Activated T-cell treated with anti-CD3 and anti-CD28 coated beads, Interleukin-2, amount 50 U/mL, for 4 hours (primary cell): ENCODE data around the gene LMAN1L. TPM values are rescaled to one million over a fixed set of nuclear protein-coding genes. Genes with fewer than 3 reads are reported as not detected.
A peak's percentile ranks its signal among the peaks of the same experiment; 100 is the strongest.
"Not testable (repeated sequence)": the region's sequence is repeated elsewhere in the genome, so short reads cannot be mapped to it uniquely, and the experiment has no call there.

Experiments
- ATAC-seq, 2 donors: fragments of 200-7000 bp; cut with Tn5 transposase; one replicate each; pipeline ENCODE4 v1.10.0; 2021
- DNase-seq: peaks from one replicate; pipeline ENCODE4 v3.0.0-alpha.2; 2020
- H3K27me3 Mint-ChIP-seq: one replicate; pipeline ENCODE4 v1.8.0; 2021; ENCODE audit warnings: low read depth, mixed read lengths
- H3K36me3 Mint-ChIP-seq: one replicate; pipeline ENCODE4 v1.8.0; 2022; ENCODE audit warnings: mixed read lengths; ENCODE audit not compliant: insufficient read depth
- H3K4me1 Mint-ChIP-seq: one replicate; pipeline ENCODE4 v1.8.0; 2021; ENCODE audit warnings: low read depth, mixed read lengths
- H3K4me3 Mint-ChIP-seq: one replicate; pipeline ENCODE4 v1.8.0; 2021; ENCODE audit warnings: mild to moderate bottlenecking, moderate library complexity, mixed read lengths
- H3K9me3 Mint-ChIP-seq: one replicate; pipeline ENCODE4 v1.8.0; 2021; ENCODE audit warnings: mixed read lengths
- total RNA-seq, 3 donors: library from RNA; stranded (reverse); gene quantifications; one replicate each; pipeline ENCODE4 v1.2.1, GENCODE V29; 2021

Gene LMAN1L
- total RNA-seq, 3 donors from 2014 or later: 0.30 to 0.55 (median 0.40) TPM

DNA sequence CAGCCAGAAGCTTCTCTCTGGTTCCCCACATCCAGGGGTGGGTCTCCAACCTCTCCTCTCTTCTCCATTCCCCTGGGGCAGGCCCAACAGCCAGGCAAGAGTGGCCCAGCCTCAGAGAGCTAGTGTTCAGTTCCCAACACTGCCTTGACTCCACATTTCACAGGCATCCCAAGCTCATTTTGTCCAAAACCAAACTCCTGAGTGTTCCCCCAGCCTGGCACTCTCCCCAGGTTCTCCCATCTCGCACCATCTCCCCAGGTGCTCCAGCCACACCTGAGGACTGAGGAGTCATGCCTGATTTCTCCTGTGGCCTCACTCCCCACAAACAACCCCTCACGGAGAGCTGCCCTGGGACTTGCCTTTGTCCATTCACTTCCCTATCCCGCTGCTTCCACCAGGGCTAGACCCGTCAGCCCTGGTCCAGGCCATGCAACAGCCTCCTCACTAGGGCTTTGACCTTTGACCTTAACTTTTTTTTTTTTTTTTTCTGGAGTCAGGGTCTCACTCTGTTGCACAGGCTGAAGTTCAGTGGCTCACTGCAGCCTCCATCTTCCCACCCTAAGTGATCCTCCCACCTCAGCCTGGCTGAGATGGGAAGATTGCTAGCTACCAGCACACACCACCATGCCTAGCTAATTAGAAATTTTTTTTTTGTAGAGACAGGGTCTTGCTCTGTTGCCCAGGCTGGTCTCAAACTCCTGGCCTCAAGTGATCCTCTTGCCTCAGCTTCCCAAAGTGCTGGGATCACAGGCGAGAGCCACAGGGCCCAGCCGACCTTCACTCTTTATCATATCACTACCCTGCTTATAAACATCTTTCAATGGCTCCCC, 34.7 kb upstream of the LMAN1L start:
- ATAC-seq: no peak
- DNase-seq: no peak

DNA sequence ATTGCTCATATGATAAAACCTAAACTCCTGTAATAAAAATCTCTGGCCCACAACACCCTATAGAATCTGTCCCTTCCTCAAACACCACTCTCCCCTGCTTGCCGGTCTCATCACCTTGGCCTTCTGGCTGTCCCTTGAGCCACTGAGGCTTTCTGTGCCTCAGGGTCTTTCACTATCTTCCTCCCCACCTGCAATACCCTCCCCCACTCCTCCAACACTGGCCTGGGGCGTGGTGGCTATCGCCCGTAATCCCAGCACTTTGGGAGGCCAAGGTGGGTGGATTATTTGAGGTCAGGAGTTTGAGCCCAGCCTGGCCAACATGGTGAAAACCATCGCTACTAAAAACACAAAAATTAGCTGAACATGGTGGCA, 34.0 kb upstream of the LMAN1L start:
- Mint-ChIP-seq H3K36me3 (no peaks in the 10 kb centered on the region), H3K27me3 (no peaks in the 10 kb centered on the region), H3K4me1 (peaks cover 77% of the 10 kb centered on the region), H3K9me3 (no peaks in the 10 kb centered on the region), H3K4me3 (peak overlapping the region; percentile 54)
- ATAC-seq (no peak), DNase-seq (no peak)

More for the DNA sequence above, 34.7 kb upstream of the LMAN1L start:
- H3K4me1 Mint-ChIP-seq: peaks cover 77% of the 10 kb centered on the region
- H3K36me3 Mint-ChIP-seq: no peaks in the 10 kb centered on the region
- no peaks in the 10 kb centered on the region for H3K27me3 Mint-ChIP-seq
- no peaks in the 10 kb centered on the region for H3K9me3 Mint-ChIP-seq
- peak overlapping the region; percentile 37 for H3K4me3 Mint-ChIP-seq

DNA sequence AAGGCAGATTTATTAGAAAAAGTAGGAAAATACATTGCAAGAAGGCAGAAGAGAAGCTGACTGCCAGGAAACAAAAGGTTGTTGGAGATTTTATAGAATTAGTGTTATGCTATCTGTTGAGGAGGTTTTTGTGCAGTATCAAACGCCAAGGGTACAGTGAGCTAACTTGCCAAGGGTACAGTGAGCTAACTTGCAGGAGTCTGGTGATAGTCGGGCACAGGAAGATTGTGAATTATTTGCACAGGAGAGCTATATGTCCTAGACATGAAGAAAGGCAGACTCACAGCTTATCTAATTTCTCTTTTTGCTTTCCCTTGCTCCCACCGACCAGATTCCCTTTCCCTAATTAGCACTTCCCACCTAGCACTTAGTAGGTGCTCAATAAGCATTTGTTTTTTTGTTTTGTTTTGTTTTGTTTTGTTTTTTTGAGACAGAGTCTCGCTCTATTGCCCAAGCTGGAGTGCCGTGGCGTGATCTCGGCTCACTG, 33.4 kb upstream of the LMAN1L start:
- H3K27me3 Mint-ChIP-seq: no peaks in the 10 kb centered on the region
- ATAC-seq (no peak), DNase-seq (no peak)
- no peaks in the 10 kb centered on the region for H3K9me3 Mint-ChIP-seq
- H3K36me3 Mint-ChIP-seq: no peaks in the 10 kb centered on the region
- peak overlapping the region; percentile 84 for H3K4me3 Mint-ChIP-seq
- H3K4me1 Mint-ChIP-seq: peaks cover 73% of the 10 kb centered on the region

DNA sequence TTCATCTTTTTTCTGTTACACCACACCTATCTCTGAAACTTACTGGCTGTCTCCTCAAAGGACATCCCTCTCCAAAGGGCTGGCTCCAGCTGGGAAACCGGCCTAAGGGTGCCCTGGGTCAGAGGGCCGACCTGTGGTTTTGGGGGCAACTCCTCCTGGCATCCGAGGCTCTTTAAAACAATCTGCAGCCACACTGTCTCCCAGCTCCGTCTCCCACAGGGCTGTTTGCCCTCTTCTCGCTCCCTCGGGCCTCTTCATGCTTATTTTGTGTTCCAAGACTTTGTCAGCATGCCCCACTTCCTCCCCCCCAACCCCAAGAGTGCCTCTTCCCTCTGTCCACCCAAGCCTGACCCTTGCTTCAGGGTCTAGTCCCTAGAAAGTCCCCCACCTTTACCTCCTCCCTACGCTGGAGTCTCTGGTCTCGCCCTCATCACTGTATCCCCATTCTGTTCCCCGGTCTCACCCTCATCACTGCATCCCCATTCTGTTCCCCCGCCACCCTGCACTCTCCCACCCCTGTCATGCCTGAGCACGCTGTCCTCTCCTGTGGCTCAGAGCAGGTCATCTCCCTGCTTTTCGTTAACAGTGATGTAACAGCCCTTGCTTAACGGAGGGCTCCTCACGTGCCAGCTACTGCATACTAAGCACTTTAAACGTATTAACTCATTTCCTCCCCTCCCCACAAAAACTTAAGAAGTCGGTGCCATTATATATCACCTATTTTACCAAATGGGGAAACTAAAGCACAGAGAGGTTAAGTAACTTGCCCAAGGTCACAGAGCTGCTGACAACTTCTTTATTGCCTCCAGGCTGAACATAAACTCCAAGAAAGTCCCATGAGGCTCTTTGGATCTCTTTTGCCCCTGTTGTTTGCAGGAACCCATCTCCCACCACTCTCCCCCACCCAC, 31.9 kb upstream of the LMAN1L start:
- H3K4me1 Mint-ChIP-seq: peaks cover 77% of the 10 kb centered on the region
- DNase-seq: peak; percentile 40
- ATAC-seq: peak; percentile 11 to 19
- H3K36me3 Mint-ChIP-seq: peaks cover 5% of the 10 kb centered on the region
- H3K9me3 Mint-ChIP-seq: no peaks in the 10 kb centered on the region
- peak overlapping the region; percentile 84 for H3K4me3 Mint-ChIP-seq
- H3K27me3 Mint-ChIP-seq: no peaks in the 10 kb centered on the region

- Mint-ChIP-seq H3K36me3 (peaks cover 8% of the 10 kb centered on the region), H3K4me1 (peaks cover 74% of the 10 kb centered on the region), H3K27me3 (no peaks in the 10 kb centered on the region), H3K4me3 (peak within 1 kb of the TSS; percentile 91), H3K9me3 (no peaks in the 10 kb centered on the region)
- peak; percentile 61 to 62 for ATAC-seq
- DNase-seq: peak; percentile 69
These were observed 31.0 kb upstream of the LMAN1L start, which contains the start of gene CSK for GRCh38 chr15:74781431-74782258. Gene CSK, plus strand, starts transcription at chr15:74782080. Its CDS starts 16,218 bp downstream, at chr15:74798298.

DNA sequence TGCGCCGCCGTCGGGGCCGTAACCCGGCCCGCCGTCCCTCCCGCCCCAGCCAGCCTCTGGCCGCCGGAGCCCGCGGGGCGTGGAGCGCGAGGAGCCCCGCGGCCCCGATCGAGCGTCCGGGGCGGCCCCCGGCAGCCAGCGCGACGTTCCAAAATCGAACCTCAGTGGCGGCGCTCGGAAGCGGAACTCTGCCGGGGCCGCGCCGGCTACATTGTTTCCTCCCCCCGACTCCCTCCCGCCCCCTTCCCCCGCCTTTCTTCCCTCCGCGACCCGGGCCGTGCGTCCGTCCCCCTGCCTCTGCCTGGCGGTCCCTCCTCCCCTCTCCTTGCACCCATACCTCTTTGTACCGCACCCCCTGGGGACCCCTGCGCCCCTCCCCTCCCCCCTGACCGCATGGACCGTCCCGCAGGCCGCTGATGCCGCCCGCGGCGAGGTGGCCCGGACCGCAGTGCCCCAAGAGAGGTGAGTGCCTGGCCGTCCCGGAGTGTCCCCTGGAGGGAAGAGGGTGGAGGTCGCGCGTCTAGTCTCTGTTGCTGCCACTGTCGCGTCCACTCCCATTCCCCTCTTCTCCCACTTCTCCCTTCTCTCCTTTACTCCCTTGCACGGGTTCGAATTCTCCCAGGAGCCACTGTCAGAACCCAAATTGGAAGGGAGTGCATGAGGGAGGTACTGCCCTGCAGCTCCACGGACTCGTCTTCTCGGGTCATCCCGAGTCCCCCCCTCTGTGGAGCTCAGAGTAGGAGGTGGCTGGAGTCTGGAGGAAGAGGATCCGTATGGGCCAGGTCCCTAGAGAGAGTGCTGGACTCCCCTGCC, 30.2 kb upstream of the LMAN1L start:
- Mint-ChIP-seq H3K9me3 (no peaks in the 10 kb centered on the region), H3K4me1 (peaks cover 74% of the 10 kb centered on the region)
- peak; percentile 38 to 39 for ATAC-seq

DNA sequence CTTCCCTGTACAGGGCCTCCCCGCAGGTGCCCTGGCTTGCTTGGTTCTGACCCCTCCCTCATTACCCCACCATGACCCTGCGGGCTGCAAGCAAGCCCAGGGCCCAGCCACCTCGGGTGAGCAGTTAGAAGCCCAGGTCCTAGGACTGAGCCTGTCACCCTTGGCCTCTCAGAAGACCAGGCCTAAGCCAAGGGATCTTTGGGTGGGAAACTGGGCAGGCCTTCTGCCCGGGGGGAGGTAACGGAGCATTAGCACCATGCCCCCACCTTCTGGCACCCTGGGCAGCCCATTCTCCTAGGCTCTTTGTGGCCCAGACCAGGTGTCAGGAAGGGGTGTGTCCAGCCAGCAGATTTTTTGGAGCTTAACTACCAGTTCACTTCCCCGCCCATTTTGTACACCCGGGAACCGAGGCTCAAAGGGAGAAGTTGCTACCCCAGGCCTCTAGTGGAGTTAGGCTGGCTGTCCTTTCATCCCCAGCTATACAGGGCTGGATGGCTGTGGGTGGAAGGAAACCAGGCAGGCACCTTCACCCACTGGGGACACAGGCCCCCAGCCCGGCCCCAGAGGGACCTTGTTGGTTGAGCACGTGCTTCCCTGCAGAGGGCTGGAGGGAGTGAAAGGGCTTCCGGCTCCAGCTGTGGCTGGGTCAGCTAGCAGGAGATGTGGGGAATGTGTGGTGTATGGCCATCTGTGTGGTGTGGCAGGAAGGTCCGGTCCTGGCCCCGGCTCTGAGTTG, 29.4 kb upstream of the LMAN1L start:
- Mint-ChIP-seq H3K36me3 (peaks cover 8% of the 10 kb centered on the region), H3K4me1 (peaks cover 74% of the 10 kb centered on the region)
- ATAC-seq: no peak

More for the DNA sequence above, 30.2 kb upstream of the LMAN1L start:
- peaks cover 8% of the 10 kb centered on the region for H3K36me3 Mint-ChIP-seq
- H3K27me3 Mint-ChIP-seq: no peaks in the 10 kb centered on the region
- H3K4me3 Mint-ChIP-seq: peak overlapping the region; percentile 91
- DNase-seq: peak; percentile 58

GRCh38 chr15:74783808-74784175, 28.8 kb upstream of the LMAN1L start:
- H3K36me3 Mint-ChIP-seq: peaks cover 8% of the 10 kb centered on the region

More for the DNA sequence above, 29.4 kb upstream of the LMAN1L start:
- Mint-ChIP-seq H3K4me3 (peak overlapping the region; percentile 91), H3K9me3 (no peaks in the 10 kb centered on the region), H3K27me3 (no peaks in the 10 kb centered on the region)
- no peak for DNase-seq

GRCh38 chr15:74784426-74785193, 28.0 kb upstream of the LMAN1L start:
- Mint-ChIP-seq H3K36me3 (peaks cover 9% of the 10 kb centered on the region), H3K4me1 (peaks cover 74% of the 10 kb centered on the region), H3K9me3 (no peaks in the 10 kb centered on the region), H3K4me3 (peak overlapping the region; percentile 91), H3K27me3 (no peaks in the 10 kb centered on the region)
- DNase-seq (no peak), ATAC-seq (no peak)

More at GRCh38 chr15:74783808-74784175, 28.8 kb upstream of the LMAN1L start:
- ATAC-seq (no peak), DNase-seq (no peak)
- Mint-ChIP-seq H3K4me1 (peaks cover 74% of the 10 kb centered on the region), H3K9me3 (no peaks in the 10 kb centered on the region), H3K4me3 (peak overlapping the region; percentile 91), H3K27me3 (no peaks in the 10 kb centered on the region)

GRCh38 chr15:74785194-74786032, 27.2 kb upstream of the LMAN1L start:
- ATAC-seq (no peak), DNase-seq (no peak)
- Mint-ChIP-seq H3K4me3 (peak overlapping the region; percentile 91), H3K4me1 (peaks cover 74% of the 10 kb centered on the region), H3K9me3 (no peaks in the 10 kb centered on the region), H3K36me3 (peaks cover 11% of the 10 kb centered on the region), H3K27me3 (no peaks in the 10 kb centered on the region)

- ATAC-seq, H3K27me3 Mint-ChIP-seq, DNase-seq, H3K9me3 Mint-ChIP-seq: not testable (repeated sequence)
- Mint-ChIP-seq H3K4me1 (peaks cover 73% of the 10 kb centered on the region), H3K4me3 (peak overlapping the region; percentile 91), H3K36me3 (peaks cover 15% of the 10 kb centered on the region)
These were observed 26.6 kb upstream of the LMAN1L start for GRCh38 chr15:74786081-74786480.
